Astrocyte (in vitro differentiated cells and primary cell): ENCODE data around the gene INSRR.

Source experiments
- CTCF ChIP-seq: IDR thresholded peaks from 2 replicates; pipeline ENCODE4 v1.5.1; 2011; ENCODE audit warnings: low read depth, mild to moderate bottlenecking, inconsistent platforms, low read length, moderate library complexity; ENCODE audit not compliant: insufficient read depth
- EZH2 ChIP-seq: IDR thresholded peaks from 2 replicates; pipeline ENCODE4 v1.6.1; 2012; ENCODE audit warnings: mild to moderate bottlenecking, low read length, inconsistent platforms; ENCODE audit not compliant: insufficient read depth

GRCh38 chr1:156881101-156881500 lies 22.2 kb upstream of the INSRR start:
- TF ChIP-seq CTCF (no peak), EZH2 (no peak)
